IPS-20b (cell line): ENCODE results near the gene FOCAD.

Experiments used
- H3K27ac ChIP-seq: one replicate; pipeline ENCODE4 v1.5.1; 2013; ENCODE audit warnings: low read length
- H3K27me3 ChIP-seq: 2 replicates; pipeline ENCODE4 v1.6.1; 2013; ENCODE audit warnings: mild to moderate bottlenecking, low read length, inconsistent platforms; ENCODE audit not compliant: insufficient read depth
- H3K36me3 ChIP-seq: 2 replicates; pipeline ENCODE4 v1.6.1; 2013; ENCODE audit warnings: low read depth, mild to moderate bottlenecking, inconsistent platforms, low read length, moderate library complexity; ENCODE audit not compliant: insufficient read depth
- H3K4me1 ChIP-seq: 2 replicates; pipeline ENCODE4 v1.6.1; 2013; ENCODE audit warnings: mild to moderate bottlenecking, control low read depth, inconsistent platforms, low read length, moderate library complexity; ENCODE audit not compliant: insufficient read depth
- H3K4me3 ChIP-seq: 2 replicates; pipeline ENCODE4 v1.5.1; 2013; ENCODE audit warnings: mild to moderate bottlenecking, low read length, inconsistent platforms
- H3K9ac ChIP-seq: 2 replicates; pipeline ENCODE4 v1.6.1; 2013; ENCODE audit warnings: low read depth, mild to moderate bottlenecking, inconsistent platforms, low read length, moderate library complexity
- H3K9me3 ChIP-seq: 2 replicates; pipeline ENCODE4 v1.6.1; 2013; ENCODE audit warnings: mild to moderate bottlenecking, low read depth, low read length, inconsistent platforms; ENCODE audit not compliant: insufficient read depth

Gene FOCAD

DNA sequence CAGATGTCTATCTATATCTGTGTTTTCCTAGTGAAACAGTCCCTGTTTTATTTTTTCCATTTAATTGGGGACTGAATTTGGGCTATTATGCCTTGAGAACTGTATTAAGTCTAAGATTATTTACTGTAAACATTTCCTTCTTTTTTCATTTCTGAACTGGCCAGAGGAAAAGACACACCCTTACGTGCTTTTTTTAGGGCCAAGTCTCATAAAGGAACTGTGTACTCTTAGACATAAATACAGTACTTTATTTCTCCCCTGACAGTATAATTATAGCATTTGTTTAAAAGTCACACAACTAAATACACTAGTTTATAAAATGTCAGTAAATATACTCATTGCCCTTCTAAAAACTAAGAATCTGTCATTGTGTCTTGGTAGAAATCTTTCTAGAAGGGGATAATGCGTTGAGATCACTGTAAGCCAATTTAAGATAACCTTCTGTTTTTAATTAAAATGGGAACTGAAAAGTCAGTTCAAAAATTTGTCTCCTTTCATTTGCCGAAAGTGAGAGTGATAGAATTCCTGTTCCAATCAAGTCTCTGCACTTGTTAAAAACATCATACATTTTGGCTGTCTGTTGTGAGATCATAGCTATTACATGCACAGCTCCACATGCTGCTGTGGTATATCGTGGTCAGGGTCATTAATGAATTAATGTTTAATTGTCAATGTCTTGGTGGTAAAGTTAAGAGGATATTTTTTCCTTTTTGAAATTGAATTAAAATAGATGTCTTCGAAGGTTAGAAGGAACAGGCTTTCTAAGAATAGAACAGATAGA lies 132.1 kb downstream of the FOCAD start:
- Histone ChIP-seq H3K4me3 (no peak overlapping the region), H3K9ac (no peak overlapping the region), H3K36me3 (no peaks in the 10 kb centered on the region), H3K4me1 (0 out of 2 replicates have a peak, but pooled peaks cover 3% of the 10 kb centered on the region), H3K9me3 (no peaks in the 10 kb centered on the region), H3K27ac (no peak overlapping the region), H3K27me3 (no peaks in the 10 kb centered on the region)

DNA sequence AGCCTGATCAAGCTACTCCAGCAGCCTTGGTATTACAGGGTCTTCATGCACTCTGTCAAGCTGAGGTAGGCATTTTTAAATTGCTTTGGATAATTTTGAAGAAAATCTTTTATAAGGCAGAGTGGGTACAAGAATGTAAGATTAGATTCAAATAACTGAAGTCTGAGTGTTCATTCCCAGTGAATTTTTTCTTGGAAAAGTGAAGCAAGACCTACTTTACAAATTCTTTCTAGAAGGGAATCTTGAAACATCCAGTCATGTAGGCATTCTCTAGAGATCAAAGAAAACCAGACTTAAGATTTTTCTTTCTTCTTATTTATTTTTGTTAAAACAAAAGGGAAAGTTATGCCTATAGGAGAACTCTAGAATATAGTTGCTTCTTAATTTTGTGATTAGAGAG lies 139.0 kb downstream of the FOCAD start:
- Histone ChIP-seq H3K4me1 (0 out of 2 replicates have a peak, but pooled peaks cover 3% of the 10 kb centered on the region), H3K9ac (no peak overlapping the region), H3K4me3 (no peak overlapping the region), H3K27me3 (no peaks in the 10 kb centered on the region), H3K27ac (no peak overlapping the region), H3K36me3 (peaks cover 19% of the 10 kb centered on the region), H3K9me3 (no peaks in the 10 kb centered on the region)

- H3K4me3 ChIP-seq, result no peak overlapping the region
- H3K4me1 ChIP-seq, result no peaks in the 10 kb centered on the region
- no peaks in the 10 kb centered on the region for H3K9me3 ChIP-seq
- peaks cover 4% of the 10 kb centered on the region; the same call in 1 of the 2 replicates for H3K36me3 ChIP-seq
- no peak overlapping the region for H3K27ac ChIP-seq
- no peak overlapping the region for H3K9ac ChIP-seq
- no peaks in the 10 kb centered on the region for H3K27me3 ChIP-seq
These were observed 147.0 kb downstream of the FOCAD start for GRCh38 chr9:20831028-20831427.

DNA sequence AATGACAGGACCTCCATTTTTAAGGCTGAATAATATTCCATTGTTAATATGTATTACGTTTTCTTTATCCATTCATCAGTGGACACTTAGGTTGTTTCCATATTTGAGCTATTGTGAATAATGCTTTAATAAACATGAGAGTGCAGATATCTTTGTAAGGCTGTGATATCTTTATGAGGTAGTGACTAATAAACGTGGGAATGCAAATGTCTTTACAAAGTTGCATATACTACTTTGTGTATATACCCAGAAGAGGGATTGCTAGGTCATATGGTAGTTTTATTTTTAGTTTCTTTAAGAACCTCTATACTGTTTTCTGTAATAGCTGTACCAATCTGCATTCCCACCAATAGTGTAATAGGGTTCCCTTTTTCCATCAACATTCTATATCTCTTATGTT lies 148.7 kb downstream of the FOCAD start:
- no peaks in the 10 kb centered on the region for H3K9me3 ChIP-seq
- H3K9ac ChIP-seq, result no peak overlapping the region
- H3K36me3 ChIP-seq, result no peaks in the 10 kb centered on the region
- H3K27ac ChIP-seq, result no peak overlapping the region
- no peak overlapping the region for H3K4me3 ChIP-seq
- H3K4me1 ChIP-seq, result peaks cover 3% of the 10 kb centered on the region; the same call in 1 of the 2 replicates
- H3K27me3 ChIP-seq, result no peaks in the 10 kb centered on the region

GRCh38 chr9:20835377-20836286 lies 151.6 kb downstream of the FOCAD start:
- H3K27ac ChIP-seq, result no peak overlapping the region
- no peaks in the 10 kb centered on the region for H3K9me3 ChIP-seq
- H3K27me3 ChIP-seq, result no peaks in the 10 kb centered on the region
- peaks cover 3% of the 10 kb centered on the region; the same call in 1 of the 2 replicates for H3K4me1 ChIP-seq
- H3K4me3 ChIP-seq, result no peak overlapping the region
- no peak overlapping the region for H3K9ac ChIP-seq
- H3K36me3 ChIP-seq, result no peaks in the 10 kb centered on the region

- Histone ChIP-seq H3K27me3 (no peaks in the 10 kb centered on the region), H3K9me3 (no peaks in the 10 kb centered on the region)
These were observed 153.1 kb downstream of the FOCAD start for GRCh38 chr9:20837166-20837565.

DNA sequence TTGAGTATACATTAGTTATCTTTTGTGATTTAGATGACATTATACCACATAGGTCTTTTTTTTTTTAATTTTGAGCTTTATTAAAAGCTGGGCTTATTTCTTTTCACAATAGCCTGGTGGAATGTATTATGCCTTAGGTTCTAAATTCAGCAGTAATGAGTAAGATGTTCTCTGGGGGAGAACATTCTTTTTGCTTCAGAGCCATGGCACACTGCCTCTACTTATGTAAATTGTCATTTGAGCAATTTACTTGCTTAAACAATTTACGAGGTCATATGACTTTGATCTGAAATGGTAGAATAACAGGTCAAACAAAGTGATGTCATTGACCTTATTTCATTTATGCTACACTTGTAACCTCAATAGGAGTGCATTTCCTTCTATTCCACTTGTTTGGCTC lies 154.2 kb downstream of the FOCAD start:
- no peaks in the 10 kb centered on the region for H3K9me3 ChIP-seq
- H3K9ac ChIP-seq, result no peak overlapping the region
- H3K4me3 ChIP-seq, result no peak overlapping the region
- peaks cover 3% of the 10 kb centered on the region; the same call in 1 of the 2 replicates for H3K4me1 ChIP-seq
- H3K27me3 ChIP-seq, result no peaks in the 10 kb centered on the region
- H3K27ac ChIP-seq, result no peak overlapping the region
- no peaks in the 10 kb centered on the region for H3K36me3 ChIP-seq

More at GRCh38 chr9:20837166-20837565, 153.1 kb downstream of the FOCAD start:
- H3K36me3 ChIP-seq, result no peaks in the 10 kb centered on the region
- H3K27ac ChIP-seq, result no peak overlapping the region
- peaks cover 3% of the 10 kb centered on the region; the same call in 1 of the 2 replicates for H3K4me1 ChIP-seq
- H3K4me3 ChIP-seq, result no peak overlapping the region
- H3K9ac ChIP-seq, result no peak overlapping the region

DNA sequence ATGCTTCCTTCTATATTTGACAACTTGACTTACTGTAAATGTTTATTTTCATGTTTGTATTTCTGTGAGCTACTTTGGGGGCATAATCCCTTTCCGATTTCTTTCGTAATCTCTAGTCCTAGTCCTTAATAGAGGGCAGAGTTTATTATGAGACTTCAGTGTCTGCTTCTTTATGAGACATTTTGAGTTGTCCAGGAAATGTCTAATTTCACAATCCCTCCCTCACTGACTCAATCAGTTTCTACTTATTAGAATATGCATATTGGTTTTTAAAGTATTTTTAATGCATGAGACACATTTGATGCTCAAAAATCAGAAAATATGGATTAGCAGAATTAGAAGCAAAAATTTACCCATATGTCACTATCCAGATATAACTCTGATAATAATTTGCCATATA lies 160.9 kb downstream of the FOCAD start:
- Histone ChIP-seq H3K9ac (no peak overlapping the region), H3K4me1 (no peaks in the 10 kb centered on the region), H3K27ac (no peak overlapping the region), H3K4me3 (no peak overlapping the region), H3K27me3 (no peaks in the 10 kb centered on the region), H3K9me3 (no peaks in the 10 kb centered on the region), H3K36me3 (no peaks in the 10 kb centered on the region)

GRCh38 chr9:20848490-20848889 lies 164.4 kb downstream of the FOCAD start:
- H3K4me1 ChIP-seq, result no peaks in the 10 kb centered on the region
- no peak overlapping the region for H3K27ac ChIP-seq
- no peaks in the 10 kb centered on the region for H3K9me3 ChIP-seq
- H3K27me3 ChIP-seq, result no peaks in the 10 kb centered on the region
- no peak overlapping the region for H3K4me3 ChIP-seq
- no peaks in the 10 kb centered on the region for H3K36me3 ChIP-seq
- no peak overlapping the region for H3K9ac ChIP-seq

- Histone ChIP-seq H3K27me3 (no peaks in the 10 kb centered on the region), H3K36me3 (no peaks in the 10 kb centered on the region), H3K4me1 (no peaks in the 10 kb centered on the region), H3K9me3 (no peaks in the 10 kb centered on the region), H3K4me3 (no peak overlapping the region), H3K9ac (no peak overlapping the region), H3K27ac (no peak overlapping the region)
These were observed 169.8 kb downstream of the FOCAD start for GRCh38 chr9:20853866-20854265.

- H3K9me3 ChIP-seq, result no peaks in the 10 kb centered on the region
- H3K27me3 ChIP-seq, result no peaks in the 10 kb centered on the region
- H3K36me3 ChIP-seq, result no peaks in the 10 kb centered on the region
- no peak overlapping the region for H3K4me3 ChIP-seq
- H3K4me1 ChIP-seq, result no peaks in the 10 kb centered on the region
- H3K9ac ChIP-seq, result no peak overlapping the region
- H3K27ac ChIP-seq, result no peak overlapping the region
These were observed 170.4 kb downstream of the FOCAD start for GRCh38 chr9:20854444-20854843.
